CD14-positive monocyte (primary cell): Measurements from ENCODE around the gene ZNF648. TPM values are rescaled to one million over a fixed set of nuclear protein-coding genes. Genes with fewer than 3 reads are reported as not detected.

Experiments used
- DNase-seq, 3 donors: peaks; one replicate each; pipeline ENCODE4 v3.0.0-alpha.2; 2011 to 2022
- H2AFZ ChIP-seq: 2 replicates; pipeline ENCODE4 v1.6.0; 2012; ENCODE audit warnings: mild to moderate bottlenecking, low read depth, low read length, inconsistent platforms; ENCODE audit not compliant: insufficient read depth, poor library complexity, severe bottlenecking
- H3K27ac ChIP-seq, 2 donors: 1 replicate in 1 of 2; 2 replicates in 1 of 2; pipeline ENCODE4 v1.5.1; 2012 to 2013; ENCODE audit warnings: low read length in 2 of 2, control low read depth in 1 of 2, inconsistent platforms in 1 of 2, low read depth in 1 of 2, mild to moderate bottlenecking in 1 of 2
- H3K27me3 ChIP-seq, 2 donors: one replicate each; pipeline versions ENCODE4 v1.6.0 to v1.6.1; 2011 to 2013; ENCODE audit warnings: low read length in 2 of 2; ENCODE audit not compliant: control insufficient read depth in 2 of 2, insufficient read depth in 2 of 2
- H3K36me3 ChIP-seq, 2 donors: replicated peaks in 1 of 2; 1 replicate in 1 of 2; 2 replicates in 1 of 2; pipeline versions ENCODE4 v1.5.1 to v1.6.1; 2012 to 2013; ENCODE audit warnings: low read length in 2 of 2, control low read depth in 1 of 2, inconsistent platforms in 1 of 2, mild to moderate bottlenecking in 1 of 2; ENCODE audit not compliant: insufficient read depth in 2 of 2, control insufficient read depth in 1 of 2
- H3K4me1 ChIP-seq, 2 donors: 1 replicate in 1 of 2; 2 replicates in 1 of 2; pipeline versions ENCODE4 v1.5.1 to v1.6.1; 2012 to 2013; ENCODE audit warnings: low read length in 2 of 2, control low read depth in 1 of 2, inconsistent platforms in 1 of 2, mild to moderate bottlenecking in 1 of 2, moderate library complexity in 1 of 2; ENCODE audit not compliant: insufficient read depth in 2 of 2, control insufficient read depth in 1 of 2
- H3K4me2 ChIP-seq: replicated peaks from 2 replicates; pipeline ENCODE3; 2012; ENCODE audit warnings: low read length, moderate library complexity, mild to moderate bottlenecking; ENCODE audit not compliant: poor library complexity, severe bottlenecking; ENCODE audit errors: extremely low read depth
- H3K4me3 ChIP-seq, 3 experiments: fragments of 200-600 bp in 1 of 3; sonication (generic) in 1 of 3; replicated peaks in 1 of 3; 1 replicate in 2 of 3; 2 replicates in 1 of 3; pipeline ENCODE4 v1.5.1; 2011 to 2013; ENCODE audit warnings: low read length in 3 of 3, mild to moderate bottlenecking in 3 of 3, control low read depth in 2 of 3, low read depth in 2 of 3, inconsistent platforms in 1 of 3, moderate library complexity in 1 of 3
- H3K79me2 ChIP-seq: 2 replicates; pipeline ENCODE4 v1.6.0; 2012; ENCODE audit warnings: mild to moderate bottlenecking, control low read depth, inconsistent platforms, low read length, moderate library complexity; ENCODE audit not compliant: insufficient read depth
- H3K9ac ChIP-seq: 2 replicates; pipeline ENCODE4 v1.6.0; 2017; ENCODE audit warnings: low read length, mild to moderate bottlenecking; ENCODE audit not compliant: insufficient read depth, poor library complexity, severe bottlenecking
- H3K9me3 ChIP-seq, 2 donors: replicated peaks in 1 of 2; 1 replicate in 1 of 2; 2 replicates in 1 of 2; pipeline versions ENCODE4 v1.5.1 to v1.6.1; 2012 to 2013; ENCODE audit warnings: low read length in 2 of 2, control low read depth in 1 of 2; ENCODE audit not compliant: control insufficient read depth in 1 of 2, insufficient read depth in 1 of 2
- H4K20me1 ChIP-seq: 2 replicates; pipeline ENCODE4 v1.6.0; 2012; ENCODE audit warnings: mild to moderate bottlenecking, low read length, control low read depth, moderate library complexity; ENCODE audit not compliant: insufficient read depth
- H3K27ac Mint-ChIP-seq, 7 donors: one replicate each; pipeline ENCODE4 v1.8.0; 2020; ENCODE audit warnings: mild to moderate bottlenecking in 7 of 7, mixed read lengths in 7 of 7, moderate library complexity in 6 of 7, inconsistent platforms in 2 of 7
- H3K27me3 Mint-ChIP-seq, 3 donors: one replicate each; pipeline ENCODE4 v1.8.0; 2021 to 2022; ENCODE audit warnings: low read depth in 3 of 3, mild to moderate bottlenecking in 3 of 3, mixed read lengths in 3 of 3, moderate library complexity in 3 of 3, inconsistent platforms in 1 of 3
- H3K36me3 Mint-ChIP-seq, 2 donors: one replicate each; pipeline ENCODE4 v1.8.0; 2020; ENCODE audit warnings: mixed read lengths in 2 of 2, inconsistent platforms in 1 of 2, mild to moderate bottlenecking in 1 of 2
- H3K4me1 Mint-ChIP-seq: one replicate; pipeline ENCODE4 v1.8.0; 2020; ENCODE audit warnings: mild to moderate bottlenecking, mixed read lengths
- H3K4me3 Mint-ChIP-seq, 2 donors: one replicate each; pipeline ENCODE4 v1.8.0; 2020; ENCODE audit warnings: mild to moderate bottlenecking in 2 of 2, mixed read lengths in 2 of 2, moderate library complexity in 1 of 2
- H3K9me3 Mint-ChIP-seq, 7 donors: one replicate each; pipeline ENCODE4 v1.8.0; 2020 to 2022; ENCODE audit warnings: mixed read lengths in 7 of 7, mild to moderate bottlenecking in 6 of 7, moderate library complexity in 6 of 7, inconsistent platforms in 2 of 7
- WGBS: methylation state at CpG from one replicate; pipeline ENCODE4 v1.1.5; 2013; ENCODE audit warnings: missing lambda C conversion rate; ENCODE audit not compliant: insufficient coverage; 5-methylcytosine and 5-hydroxymethylcytosine counted together
- intact Hi-C, 2 donors: fragments of 100-400 bp; cut with micrococcal nuclease; formaldehyde crosslinking; loops; one replicate each; pipeline versions ENCODE4 v1.15.0 to v1.15.1; 2023
- polyA plus RNA-seq, 3 donors: library from polyadenylated mRNA; depleted of rRNA in 1 of 3; unstranded in 2 of 3; stranded (reverse) in 1 of 3; fragments of 300-500 nt in 2 of 3; fragments of >200 nt in 1 of 3; fragmentation: Illumina TruSeq in 2 of 3; gene quantifications; 1 replicate in 2 of 3; 2 replicates in 1 of 3; pipeline ENCODE4 v1.2.3, GENCODE V29; 2012 to 2021
- TF ChIP-seq, protein P1 (sequence below): fragments of 200-600 bp; IDR thresholded peaks from one replicate; pipeline ENCODE4 v1.8.0; 2022; ENCODE audit warnings: antibody characterized with exemption, mild to moderate bottlenecking

ZNF648 gene
- polyA plus RNA-seq, 3 donors = not detected

DNA sequence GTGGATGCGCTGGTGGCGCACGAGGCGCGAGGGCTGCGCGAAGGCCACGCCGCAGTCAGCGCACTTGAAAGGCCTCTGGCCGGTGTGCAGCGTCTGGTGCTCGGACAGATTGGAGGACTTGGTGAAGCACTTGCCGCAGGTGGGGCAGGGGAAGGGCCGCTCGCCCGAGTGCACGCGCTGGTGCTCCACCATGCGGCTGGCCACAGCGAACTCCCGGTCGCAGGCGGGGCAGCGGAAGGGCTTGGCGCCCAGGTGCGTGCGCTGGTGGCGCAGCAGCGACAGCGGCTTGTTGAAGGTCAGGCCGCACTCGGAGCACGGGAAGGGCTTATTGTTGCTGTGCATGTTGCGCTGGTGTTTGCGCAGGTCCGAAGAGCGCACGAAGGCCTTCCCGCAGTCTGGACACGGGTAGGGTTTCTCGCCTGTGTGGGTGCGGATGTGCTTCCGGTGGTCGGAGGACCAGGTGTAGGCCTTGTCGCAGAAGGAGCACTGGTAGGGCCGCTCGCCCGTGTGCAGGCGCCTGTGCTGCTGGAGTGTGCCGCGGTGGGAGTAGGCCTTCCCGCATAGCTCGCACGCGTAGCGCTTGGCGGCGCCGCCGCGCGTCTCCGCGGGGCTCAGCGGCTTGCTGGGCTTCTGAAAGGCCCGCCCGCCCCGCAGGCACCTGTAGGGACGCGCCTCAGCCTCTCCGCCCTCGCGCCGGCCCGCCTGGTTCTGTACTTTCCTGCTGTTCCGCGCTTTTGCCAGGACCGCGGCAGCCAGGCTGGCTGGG is 4.7 kb downstream of the ZNF648 start:
- Histone ChIP-seq H2AFZ (no peak overlapping the region), H3K27me3 (peaks cover 8 to 43% of the 10 kb centered on the region in 2 donors), H3K4me2 (no peak overlapping the region), H3K9me3 (peaks cover 0 to 6% of the 10 kb centered on the region in 2 donors), H3K9ac (no peak overlapping the region), H3K4me1 (no peaks in the 10 kb centered on the region), H3K79me2 (no peaks in the 10 kb centered on the region), H4K20me1 (no peaks in the 10 kb centered on the region), H3K27ac (no peak overlapping the region), H3K4me3 (no peak overlapping the region), H3K36me3 (no peaks in the 10 kb centered on the region)
- H3K36me3 Mint-ChIP-seq = no peaks in the 10 kb centered on the region
- DNase-seq = no peak
- peaks cover 44 to 55% (median 50%) of the 10 kb centered on the region in 3 donors for H3K27me3 Mint-ChIP-seq
- peak overlapping the region in 1 of 2 donors; percentile 78 for H3K4me3 Mint-ChIP-seq
- H3K9me3 Mint-ChIP-seq = peaks cover 0 to 10% (median 1%) of the 10 kb centered on the region in 7 donors
- intact Hi-C loops = loop anchor here in 1 of 2 donors (5.0 kb wide), 1 partner anchor 579 kb away; no protein-coding TSS in a partner anchor
- WGBS = 16% methylated on average over 68 of the region's 80 CpGs
- TF ChIP-seq, protein P1, sequence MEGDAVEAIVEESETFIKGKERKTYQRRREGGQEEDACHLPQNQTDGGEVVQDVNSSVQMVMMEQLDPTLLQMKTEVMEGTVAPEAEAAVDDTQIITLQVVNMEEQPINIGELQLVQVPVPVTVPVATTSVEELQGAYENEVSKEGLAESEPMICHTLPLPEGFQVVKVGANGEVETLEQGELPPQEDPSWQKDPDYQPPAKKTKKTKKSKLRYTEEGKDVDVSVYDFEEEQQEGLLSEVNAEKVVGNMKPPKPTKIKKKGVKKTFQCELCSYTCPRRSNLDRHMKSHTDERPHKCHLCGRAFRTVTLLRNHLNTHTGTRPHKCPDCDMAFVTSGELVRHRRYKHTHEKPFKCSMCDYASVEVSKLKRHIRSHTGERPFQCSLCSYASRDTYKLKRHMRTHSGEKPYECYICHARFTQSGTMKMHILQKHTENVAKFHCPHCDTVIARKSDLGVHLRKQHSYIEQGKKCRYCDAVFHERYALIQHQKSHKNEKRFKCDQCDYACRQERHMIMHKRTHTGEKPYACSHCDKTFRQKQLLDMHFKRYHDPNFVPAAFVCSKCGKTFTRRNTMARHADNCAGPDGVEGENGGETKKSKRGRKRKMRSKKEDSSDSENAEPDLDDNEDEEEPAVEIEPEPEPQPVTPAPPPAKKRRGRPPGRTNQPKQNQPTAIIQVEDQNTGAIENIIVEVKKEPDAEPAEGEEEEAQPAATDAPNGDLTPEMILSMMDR = no peak
- peaks cover 2% of the 10 kb centered on the region for H3K4me1 Mint-ChIP-seq
- H3K27ac Mint-ChIP-seq = no peak overlapping the region

GRCh38 chr1:182054698-182055326 is 6.7 kb downstream of the ZNF648 start:
- no peak overlapping the region for H3K27ac ChIP-seq
- no peaks in the 10 kb centered on the region for H3K36me3 Mint-ChIP-seq
- DNase-seq = peak; percentile 32 to 55 (median 47)
- H3K4me3 ChIP-seq = no peak overlapping the region
- no peaks in the 10 kb centered on the region for H3K79me2 ChIP-seq
- H3K36me3 ChIP-seq = no peaks in the 10 kb centered on the region
- peaks cover 7 to 9% of the 10 kb centered on the region in 2 donors for H3K9me3 ChIP-seq
- peak overlapping the region in 1 of 2 donors; percentile 1 for H3K4me3 Mint-ChIP-seq
- peaks cover 6 to 27% (median 16%) of the 10 kb centered on the region in 7 donors for H3K9me3 Mint-ChIP-seq
- H3K4me2 ChIP-seq = no peak overlapping the region
- peaks cover 9% of the 10 kb centered on the region for H3K4me1 Mint-ChIP-seq
- no peak overlapping the region for H3K9ac ChIP-seq
- H3K27me3 ChIP-seq = peaks cover 8 to 39% of the 10 kb centered on the region in 2 donors
- H3K4me1 ChIP-seq = no peaks in the 10 kb centered on the region
- H2AFZ ChIP-seq = no peak overlapping the region
- H4K20me1 ChIP-seq = no peaks in the 10 kb centered on the region
- H3K27ac Mint-ChIP-seq = no peak overlapping the region
- intact Hi-C loops = loop anchor here (2.0 to 5.0 kb wide), 2 partner anchors 578 kb away; no protein-coding TSS in a partner anchor
- peaks cover 37 to 45% (median 40%) of the 10 kb centered on the region in 3 donors for H3K27me3 Mint-ChIP-seq
- 80% methylated on average over 1 of the region's 4 CpGs for WGBS
- TF ChIP-seq, protein P1 = peak; percentile 79
